Karpas-422 (cell line): ENCODE results near the gene NCF2. TPM values are rescaled to one million over a fixed set of nuclear protein-coding genes. Genes with fewer than 3 reads are reported as not detected.
A peak's percentile ranks its signal among the peaks of the same experiment; 100 is the strongest.
"Not testable (repeated sequence)": the region's sequence is repeated elsewhere in the genome, so short reads cannot be mapped to it uniquely, and the experiment has no call there.

Source experiments
- DNase-seq: peaks from one replicate; pipeline ENCODE4 v3.0.0-alpha.2; 2015
- H2AFZ ChIP-seq: fragments of 200-600 bp; sonication (generic); 2 replicates; pipeline ENCODE4 v1.6.1; 2014; ENCODE audit warnings: antibody characterized with exemption, low read length, mixed read lengths
- H3K27ac ChIP-seq: fragments of 200-600 bp; sonication (generic); 2 replicates; pipeline ENCODE4 v1.5.1; 2014; ENCODE audit warnings: mild to moderate bottlenecking, low read length, moderate library complexity
- H3K27me3 ChIP-seq: fragments of 200-600 bp; sonication (generic); 2 replicates; pipeline ENCODE4 v1.6.1; 2014; ENCODE audit warnings: low read length, mixed read lengths
- H3K36me3 ChIP-seq: fragments of 200-600 bp; sonication (generic); 2 replicates; pipeline ENCODE4 v1.6.1; 2014; ENCODE audit warnings: low read length, mixed read lengths; ENCODE audit not compliant: insufficient read depth
- H3K4me1 ChIP-seq: fragments of 200-600 bp; sonication (generic); 2 replicates; pipeline ENCODE4 v1.6.1; 2014; ENCODE audit warnings: mild to moderate bottlenecking, low read length, mixed read lengths
- H3K4me2 ChIP-seq: fragments of 200-600 bp; sonication (generic); 2 replicates; pipeline ENCODE4 v1.6.1; 2014; ENCODE audit warnings: low read length, low read depth, mild to moderate bottlenecking; ENCODE audit not compliant: poor library complexity, severe bottlenecking
- H3K4me3 ChIP-seq: fragments of 200-600 bp; sonication (generic); 2 replicates; pipeline ENCODE4 v1.5.1; 2014; ENCODE audit warnings: mild to moderate bottlenecking, antibody characterized with exemption, low read length, mixed read lengths
- H3K79me2 ChIP-seq: fragments of 200-600 bp; sonication (generic); 2 replicates; pipeline ENCODE4 v1.6.1; 2014; ENCODE audit warnings: mild to moderate bottlenecking, low read length, mixed read lengths
- H3K9ac ChIP-seq: fragments of 200-600 bp; sonication (generic); 2 replicates; pipeline ENCODE4 v1.6.0; 2014; ENCODE audit warnings: low read length
- H3K9me2 ChIP-seq: fragments of 200-600 bp; sonication (generic), shearing (Covaris generic); replicated peaks from 2 replicates; pipeline ENCODE4 v1.6.0; 2014; ENCODE audit warnings: mild to moderate bottlenecking, low read length, moderate library complexity; ENCODE audit not compliant: insufficient read depth
- H3K9me3 ChIP-seq: fragments of 300-700, 200-600 bp; sonication (generic); 2 replicates; pipeline ENCODE4 v1.6.1; 2014; ENCODE audit warnings: low read length, mixed read lengths
- H4K20me1 ChIP-seq: fragments of 200-600 bp; sonication (generic); 2 replicates; pipeline ENCODE4 v1.6.1; 2014; ENCODE audit warnings: mild to moderate bottlenecking, antibody characterized with exemption, low read length, low read depth; ENCODE audit not compliant: insufficient read depth
- total RNA-seq: library from RNA; depleted of rRNA; stranded (reverse); fragments of >200 nt; shearing (Covaris generic); gene quantifications from 2 replicates; pipeline ENCODE4 v1.2.3, GENCODE V29; 2014; ENCODE audit warnings: low replicate concordance

The NCF2 gene
- total RNA-seq, 1 experiment from 2014 or later = 7.0 TPM

DNA sequence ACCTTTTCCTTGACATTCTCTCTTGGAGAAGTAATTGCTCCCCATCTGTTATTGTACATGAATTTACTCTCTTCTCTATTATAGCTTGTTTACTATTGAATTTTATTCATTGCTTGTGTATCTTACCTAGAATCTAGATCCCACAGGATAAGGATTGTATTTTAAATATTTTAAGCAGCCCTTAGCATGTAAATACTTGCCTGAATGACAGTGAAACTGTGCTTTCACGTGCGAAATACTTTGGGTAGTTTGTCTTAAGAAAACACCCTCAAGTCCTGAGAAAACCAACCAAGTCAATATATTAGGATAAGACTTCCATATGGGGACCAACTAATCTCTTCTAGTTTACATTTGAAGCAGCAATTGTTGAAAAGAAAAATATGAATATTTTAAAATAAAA is 30.1 kb upstream of the NCF2 start:
- Histone ChIP-seq H3K9ac (no peak overlapping the region), H3K9me2 (no peaks in the 10 kb centered on the region), H3K4me3 (no peak overlapping the region), H3K27me3 (no peaks in the 10 kb centered on the region), H3K4me1 (peaks cover 19% of the 10 kb centered on the region), H3K27ac (no peak overlapping the region), H2AFZ (no peak overlapping the region), H3K4me2 (no peak overlapping the region), H3K79me2 (no peaks in the 10 kb centered on the region), H4K20me1 (no peaks in the 10 kb centered on the region), H3K36me3 (peaks cover 6% of the 10 kb centered on the region; the same call in 1 of the 2 replicates), H3K9me3 (no peaks in the 10 kb centered on the region)
- DNase-seq = no peak

DNA sequence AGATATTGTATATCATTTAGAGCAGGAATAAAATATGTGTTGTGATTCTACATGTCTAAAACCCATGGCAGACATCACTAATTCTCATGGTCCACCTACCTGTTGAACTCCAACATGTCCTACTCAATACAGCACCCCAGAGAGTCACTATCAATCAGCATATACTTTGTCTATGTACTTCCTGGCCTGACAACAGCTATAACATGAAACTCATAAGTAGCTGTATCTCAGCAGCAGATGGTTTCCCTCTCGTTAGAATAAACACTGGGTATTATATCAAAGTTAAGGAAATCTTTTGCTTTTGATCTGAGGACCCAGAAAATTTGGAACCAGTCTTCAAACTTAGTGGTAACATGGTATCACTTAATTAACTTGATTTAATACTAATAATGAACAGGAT is 29.5 kb upstream of the NCF2 start:
- no peak for DNase-seq
- Histone ChIP-seq H2AFZ (no peak overlapping the region), H3K4me3 (no peak overlapping the region), H3K4me2 (no peak overlapping the region), H3K9me2 (no peaks in the 10 kb centered on the region), H3K36me3 (peaks cover 1% of the 10 kb centered on the region; the same call in 1 of the 2 replicates), H3K4me1 (peaks cover 19% of the 10 kb centered on the region), H3K27ac (no peak overlapping the region), H4K20me1 (no peaks in the 10 kb centered on the region), H3K9me3 (no peaks in the 10 kb centered on the region), H3K79me2 (no peaks in the 10 kb centered on the region), H3K9ac (no peak overlapping the region), H3K27me3 (no peaks in the 10 kb centered on the region)

DNA sequence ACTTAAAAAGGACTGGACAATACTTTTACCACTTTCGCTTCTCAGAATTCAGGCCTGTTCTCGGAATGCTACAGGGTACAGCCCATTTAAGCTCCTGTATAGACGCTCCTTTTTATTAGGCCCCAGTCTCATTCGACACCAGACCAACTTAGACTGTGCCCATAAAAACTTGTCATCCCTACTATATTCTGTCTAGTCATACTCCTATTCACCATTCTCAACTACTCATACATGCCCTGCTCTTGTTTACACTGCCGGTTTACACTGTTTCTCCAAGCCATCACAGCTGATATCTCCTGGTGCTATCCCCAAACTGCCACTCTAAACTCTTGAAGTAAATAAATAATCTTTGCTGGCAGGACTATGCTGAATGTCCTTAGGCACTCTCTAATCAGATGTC is 27.9 kb upstream of the NCF2 start:
- H4K20me1 ChIP-seq, H3K9me2 ChIP-seq, H2AFZ ChIP-seq, H3K9ac ChIP-seq, H3K27ac ChIP-seq, H3K9me3 ChIP-seq, H3K36me3 ChIP-seq, H3K4me2 ChIP-seq, H3K79me2 ChIP-seq, H3K27me3 ChIP-seq, H3K4me3 ChIP-seq, DNase-seq: not testable (repeated sequence)
- peaks cover 19% of the 10 kb centered on the region for H3K4me1 ChIP-seq

DNA sequence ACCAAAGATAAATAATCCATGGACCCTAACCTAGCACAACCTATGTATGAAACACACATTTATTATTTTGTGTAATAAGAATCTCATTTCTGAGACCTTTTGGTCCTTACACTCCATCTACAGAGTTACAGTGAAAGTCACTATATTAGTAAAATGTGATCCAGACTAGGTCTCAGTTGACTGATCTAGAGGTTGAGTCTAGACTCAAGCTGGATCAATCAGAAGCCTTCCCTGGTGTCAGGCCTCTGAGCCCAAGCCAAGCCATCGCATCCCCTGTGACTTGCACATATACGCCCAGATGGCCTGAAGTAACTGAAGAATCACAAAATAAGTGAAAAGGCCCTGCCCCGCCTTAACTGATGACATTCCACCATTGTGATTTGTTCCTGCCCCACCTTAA is 22.7 kb upstream of the NCF2 start:
- not testable (repeated sequence) for H3K9ac ChIP-seq, H3K79me2 ChIP-seq, H3K4me2 ChIP-seq, H3K27me3 ChIP-seq, DNase-seq, H3K9me2 ChIP-seq, H2AFZ ChIP-seq, H3K4me3 ChIP-seq, H3K9me3 ChIP-seq, H3K27ac ChIP-seq, H4K20me1 ChIP-seq, H3K36me3 ChIP-seq
- H3K4me1 ChIP-seq = peaks cover 21% of the 10 kb centered on the region

DNA sequence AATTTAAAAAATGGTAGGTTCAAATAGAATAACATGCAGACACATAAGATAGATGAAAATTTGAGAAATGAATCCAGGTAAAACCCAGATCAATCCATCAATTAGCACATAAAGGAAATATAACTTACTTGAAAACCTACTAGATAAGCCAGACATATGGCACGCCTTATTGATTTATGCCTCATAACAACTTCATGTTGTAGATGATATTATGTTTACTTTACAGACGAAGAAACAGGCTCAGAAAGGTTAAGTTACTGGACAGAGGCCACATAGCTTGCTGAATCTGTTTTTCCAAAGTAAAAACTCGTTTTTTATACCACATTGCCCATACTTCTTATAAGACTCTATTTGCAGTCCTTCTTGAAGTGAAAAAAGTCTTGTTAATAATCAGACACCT is 22.1 kb upstream of the NCF2 start:
- H3K4me3 ChIP-seq = no peak overlapping the region
- no peak for DNase-seq
- H3K79me2 ChIP-seq = no peaks in the 10 kb centered on the region
- peaks cover 27% of the 10 kb centered on the region for H3K4me1 ChIP-seq
- H2AFZ ChIP-seq = no peak overlapping the region
- no peak overlapping the region for H3K9ac ChIP-seq
- H3K4me2 ChIP-seq = no peak overlapping the region
- no peaks in the 10 kb centered on the region for H3K36me3 ChIP-seq
- no peaks in the 10 kb centered on the region for H3K27me3 ChIP-seq
- H3K9me2 ChIP-seq = no peaks in the 10 kb centered on the region
- no peaks in the 10 kb centered on the region for H3K9me3 ChIP-seq
- H3K27ac ChIP-seq = no peak overlapping the region
- H4K20me1 ChIP-seq = no peaks in the 10 kb centered on the region

DNA sequence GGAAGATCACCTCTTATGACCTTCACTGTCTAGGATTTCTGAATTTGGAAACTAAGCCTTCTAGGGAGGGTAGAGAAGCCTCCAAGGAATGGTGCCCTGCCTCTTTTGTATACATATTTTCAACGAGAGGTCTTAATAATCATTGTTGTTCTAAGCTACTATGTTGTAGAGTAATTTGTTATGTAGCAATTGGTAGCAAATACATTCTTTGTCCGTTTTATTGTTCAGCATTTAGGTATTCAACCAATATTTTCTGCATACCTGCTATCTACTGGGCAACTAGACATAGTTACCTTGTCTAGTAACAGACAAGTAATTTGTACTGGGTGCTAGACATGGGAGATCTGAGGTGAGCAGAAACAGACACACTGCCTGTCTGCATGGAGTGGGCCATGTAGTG is 20.8 kb upstream of the NCF2 start:
- H3K9me3 ChIP-seq = no peaks in the 10 kb centered on the region
- H4K20me1 ChIP-seq = no peaks in the 10 kb centered on the region
- peaks cover 31% of the 10 kb centered on the region for H3K4me1 ChIP-seq
- H3K27ac ChIP-seq = no peak overlapping the region
- H2AFZ ChIP-seq = no peak overlapping the region
- no peak overlapping the region for H3K4me2 ChIP-seq
- no peaks in the 10 kb centered on the region for H3K9me2 ChIP-seq
- H3K79me2 ChIP-seq = no peaks in the 10 kb centered on the region
- no peak overlapping the region for H3K4me3 ChIP-seq
- H3K27me3 ChIP-seq = no peaks in the 10 kb centered on the region
- H3K36me3 ChIP-seq = no peaks in the 10 kb centered on the region
- no peak overlapping the region for H3K9ac ChIP-seq
- no peak for DNase-seq

DNA sequence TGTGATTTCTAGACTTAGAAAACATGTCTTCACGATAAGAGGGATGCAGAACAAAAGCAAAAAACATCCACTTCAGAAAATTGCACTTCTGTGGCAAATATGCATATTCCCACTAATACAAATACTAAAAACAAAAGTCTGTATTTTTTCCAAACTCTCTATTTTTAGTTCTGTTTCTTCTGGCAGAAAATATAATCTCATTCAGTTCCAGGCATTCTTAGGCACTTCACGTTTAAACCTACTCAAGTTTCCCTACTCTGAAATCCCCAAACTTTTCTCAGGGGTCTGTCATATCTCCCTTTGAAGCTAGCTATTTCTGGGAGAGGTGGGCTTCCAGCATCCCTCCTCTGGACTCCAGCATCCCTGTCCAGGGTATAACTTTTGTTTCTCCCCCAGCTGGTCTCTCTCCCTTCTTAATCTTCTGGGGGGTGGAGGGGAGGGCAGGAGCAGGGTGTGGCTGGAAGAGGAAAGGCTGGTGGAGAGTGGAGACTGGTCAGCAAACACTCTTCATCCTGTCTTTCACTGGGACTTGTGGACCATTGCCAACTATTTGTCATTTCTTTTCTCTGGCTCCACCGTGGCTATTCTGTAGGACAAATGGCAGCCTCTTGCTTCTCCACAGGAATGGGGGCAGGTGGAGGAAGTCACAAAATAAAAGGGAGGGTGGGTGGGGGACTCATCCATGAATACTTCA is 19.6 kb upstream of the NCF2 start:
- Histone ChIP-seq H3K9me3 (no peaks in the 10 kb centered on the region), H4K20me1 (no peaks in the 10 kb centered on the region), H3K4me3 (peak overlapping the region; percentile 17; the same call in 1 of the 2 replicates), H3K27me3 (no peaks in the 10 kb centered on the region), H3K36me3 (no peaks in the 10 kb centered on the region), H2AFZ (peak overlapping the region; percentile 47), H3K4me2 (peak overlapping the region; percentile 57), H3K9me2 (no peaks in the 10 kb centered on the region), H3K27ac (no peak overlapping the region), H3K4me1 (peaks cover 36% of the 10 kb centered on the region), H3K79me2 (no peaks in the 10 kb centered on the region), H3K9ac (peak overlapping the region; percentile 25)
- DNase-seq = no peak

DNA sequence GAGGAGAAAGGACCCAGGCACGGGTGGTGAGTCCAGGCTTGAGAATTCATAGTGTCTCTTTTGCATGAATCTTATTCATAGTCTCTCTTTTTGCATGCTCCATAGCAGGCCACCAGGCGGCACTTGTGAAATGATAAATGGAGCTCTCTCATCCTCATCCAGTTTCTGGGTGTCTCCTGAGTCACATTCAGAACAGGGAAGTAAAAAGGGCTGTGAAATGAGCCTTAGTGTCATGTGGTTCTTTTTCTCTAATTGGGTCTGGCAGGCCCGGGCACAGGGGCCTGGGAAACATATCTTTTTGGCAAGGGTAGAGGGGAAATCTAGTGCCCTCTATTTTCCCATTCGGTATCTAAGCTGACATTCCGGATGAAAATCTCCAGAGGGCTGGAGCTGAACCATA is 19.1 kb upstream of the NCF2 start:
- Histone ChIP-seq H3K27me3 (no peaks in the 10 kb centered on the region), H2AFZ (peak overlapping the region; percentile 47), H3K27ac (no peak overlapping the region), H3K36me3 (no peaks in the 10 kb centered on the region), H3K4me1 (peaks cover 41% of the 10 kb centered on the region), H4K20me1 (no peaks in the 10 kb centered on the region), H3K9ac (peak overlapping the region; percentile 25), H3K79me2 (no peaks in the 10 kb centered on the region), H3K9me2 (no peaks in the 10 kb centered on the region), H3K4me3 (peak overlapping the region; percentile 17; the same call in 1 of the 2 replicates), H3K9me3 (no peaks in the 10 kb centered on the region), H3K4me2 (peak overlapping the region; percentile 57)
- DNase-seq = peak; percentile 87
